SKM-1 treated with dmso at 0.1 percent for 144 hours (cell line): ENCODE data around the gene AHCY.
A peak's percentile ranks its signal among the peaks of the same experiment; 100 is the strongest.

Source experiments
- DNase-seq: peaks from one replicate; lab custom pipeline; 2025; ENCODE audit not compliant: unreplicated experiment; lab: John Stamatoyannopoulos, UW

Gene AHCY

GRCh38 chr20:34324541-34324940 is 21.4 kb upstream of the AHCY start:
- no peak for DNase-seq

GRCh38 chr20:34322267-34323105 is 19.3 kb upstream of the AHCY start:
- DNase-seq: no peak

- DNase-seq: no peak
These were observed 17.7 kb upstream of the AHCY start for GRCh38 chr20:34320861-34321260.

GRCh38 chr20:34318609-34319443 is 15.7 kb upstream of the AHCY start:
- DNase-seq: no peak

GRCh38 chr20:34316196-34316814 is 13.2 kb upstream of the AHCY start:
- DNase-seq: no peak

GRCh38 chr20:34315236-34315635 is 12.1 kb upstream of the AHCY start:
- no peak for DNase-seq

GRCh38 chr20:34312544-34313217 is 9.5 kb upstream of the AHCY start:
- peak; percentile 90 for DNase-seq

GRCh38 chr20:34312024-34312460 is 8.9 kb upstream of the AHCY start:
- DNase-seq: no peak

- no peak for DNase-seq
These were observed 8.2 kb upstream of the AHCY start for GRCh38 chr20:34311118-34312023.

- DNase-seq: no peak
These were observed 7.4 kb upstream of the AHCY start for GRCh38 chr20:34310481-34311117.

- no peak for DNase-seq
These were observed 6.5 kb upstream of the AHCY start for GRCh38 chr20:34309691-34310090.

- no peak for DNase-seq
These were observed 2.4 kb upstream of the AHCY start for GRCh38 chr20:34305333-34306230.

GRCh38 chr20:34302312-34302722 is 838 bp downstream of the AHCY start:
- no peak for DNase-seq

GRCh38 chr20:34301587-34302311 is 1.4 kb downstream of the AHCY start:
- DNase-seq: no peak

- DNase-seq: no peak
These were observed 2.2 kb downstream of the AHCY start for GRCh38 chr20:34300809-34301586.

GRCh38 chr20:34300256-34300806 is 2.8 kb downstream of the AHCY start:
- DNase-seq: no peak
